ENCODE results near the gene TNRC18.

DNA sequence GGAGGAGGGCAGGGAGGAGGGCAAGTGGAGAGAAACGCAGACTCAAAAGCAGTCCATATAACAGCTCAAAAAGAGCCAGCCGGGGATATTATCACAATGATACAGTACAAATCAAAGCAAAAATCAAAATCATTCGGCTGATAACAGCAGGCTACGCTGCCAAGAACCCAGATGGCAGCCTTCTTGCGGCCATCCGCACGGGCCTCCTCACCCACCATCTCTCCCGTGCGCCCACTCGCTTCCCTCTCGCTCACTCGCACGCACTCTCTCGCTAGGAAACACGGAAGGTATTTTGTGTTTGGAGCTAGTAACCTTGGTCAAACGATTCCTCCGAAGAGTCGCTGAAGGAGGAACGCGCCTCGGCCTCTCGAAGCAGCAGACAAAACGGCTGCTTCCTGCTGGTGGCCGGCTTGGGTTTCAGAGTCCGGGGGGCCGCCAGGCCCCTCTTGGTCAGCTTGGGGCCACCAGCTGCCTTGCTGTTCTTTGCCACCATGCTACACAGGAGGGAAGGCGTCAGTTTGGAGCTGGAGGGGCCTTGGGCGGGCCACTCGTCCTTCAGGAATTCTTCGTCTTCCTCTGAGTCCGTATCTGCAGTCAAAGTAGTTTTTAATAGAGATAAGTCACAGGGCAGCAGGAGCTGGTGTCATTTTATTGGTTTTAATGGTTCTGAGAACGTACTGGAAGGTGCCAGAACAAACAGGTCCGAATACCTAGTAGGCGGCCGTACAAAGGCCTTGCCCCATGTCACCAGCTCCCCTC lies 71.9 kb downstream of the TNRC18 start:
- TF ChIP-seq POLR2A (IDR thresholded peaks at IDR 0.05; ENCODE audit: low read length) (no peak), GATA1 (IDR thresholded peaks at IDR 0.05; ENCODE audit: low read depth, low read length) (no peak)
